IMR-90 (cell line): ENCODE results near the gene ADPGK.
A peak's percentile ranks its signal among the peaks of the same experiment; 100 is the strongest.

Experiments used
- CTCF ChIP-seq: conservative IDR thresholded peaks from 2 replicates; pipeline ENCODE4 v1.5.1; 2012; ENCODE audit warnings: mild to moderate bottlenecking, low read depth, low read length, improper control_type of control experiment
- ELK1 ChIP-seq: fragments of 150-350 bp; IDR thresholded peaks from 2 replicates; pipeline ENCODE4 v1.6.1; 2016; ENCODE audit warnings: low read depth, mild to moderate bottlenecking, low read length, moderate library complexity, borderline replicate concordance
- FOS ChIP-seq: fragments of 150-350 bp; IDR thresholded peaks from 2 replicates; pipeline ENCODE4 v1.6.1; 2016; ENCODE audit warnings: low read depth, low read length
- POLR2A ChIP-seq: IDR thresholded peaks from 2 replicates; pipeline ENCODE4 v1.6.1; 2012; ENCODE audit warnings: mild to moderate bottlenecking, low read depth, low read length
- RCOR1 ChIP-seq: IDR thresholded peaks from 2 replicates; pipeline ENCODE4 v1.6.1; 2012; ENCODE audit warnings: mild to moderate bottlenecking, low read length, improper control_type of control experiment; ENCODE audit not compliant: insufficient replicate concordance

GRCh38 chr15:72770673-72771328, 12.8 kb downstream of the ADPGK start:
- TF ChIP-seq CTCF (0 out of 2 replicates have a peak, but pooled peaks have one; percentile 5), ELK1 (no peak), POLR2A (no peak), FOS (no peak), RCOR1 (no peak)
